WTC11 (cell line): Measurements from ENCODE around the gene LILRB3. TPM values are rescaled to one million over a fixed set of nuclear protein-coding genes. Genes with fewer than 3 reads are reported as not detected.
"Not testable (repeated sequence)": the region's sequence is repeated elsewhere in the genome, so short reads cannot be mapped to it uniquely, and the experiment has no call there.

ENCODE experiments used
- ATAC-seq: fragments of 200-7000 bp; cut with Tn5 transposase; 2 replicates; pipeline ENCODE4 v1.10.0; 2021; ENCODE audit warnings: mild to moderate bottlenecking, moderate library complexity
- CTCF ChIA-PET: fragments of 300-600 bp; sonication (Branson Sonifier 250); formaldehyde crosslinking; loops from one replicate; lab custom pipeline; 2021; ENCODE audit warnings: antibody characterized with exemption; lab: Charles Lee
- POLR2A ChIA-PET: fragments of 350-600 bp; sonication (Branson Sonifier 250); formaldehyde crosslinking; loops from one replicate; lab custom pipeline; 2021; ENCODE audit warnings: antibody characterized with exemption; lab: Charles Lee
- DNase-seq: peaks from one replicate; pipeline ENCODE4 v3.0.0; 2021; ENCODE audit warnings: low spot score
- H3K27ac Mint-ChIP-seq: 2 replicates; pipeline ENCODE4 v1.8.0; 2021; ENCODE audit warnings: mixed read lengths
- H3K27me3 Mint-ChIP-seq: 2 replicates; pipeline ENCODE4 v1.8.0; 2021; ENCODE audit warnings: low read depth, mild to moderate bottlenecking, moderate library complexity, mixed read lengths
- H3K36me3 Mint-ChIP-seq: 2 replicates; pipeline ENCODE4 v1.8.0; 2021; ENCODE audit warnings: mixed read lengths
- H3K4me1 Mint-ChIP-seq: 2 replicates; pipeline ENCODE4 v1.8.0; 2022; ENCODE audit warnings: mixed read lengths
- H3K4me3 Mint-ChIP-seq: 2 replicates; pipeline ENCODE4 v1.8.0; 2021; ENCODE audit warnings: mild to moderate bottlenecking, moderate library complexity, mixed read lengths
- H3K9me3 Mint-ChIP-seq: 2 replicates; pipeline ENCODE4 v1.8.0; 2021; ENCODE audit warnings: mixed read lengths
- ESRRA ChIP-seq: sonication (generic); formaldehyde crosslinking; IDR thresholded peaks from 2 replicates; pipeline ENCODE4 v1.8.1; 2022; ENCODE audit warnings: mild to moderate bottlenecking, missing genetic modification reagents, borderline replicate concordance
- FOXP4 ChIP-seq: sonication (generic); formaldehyde crosslinking; IDR thresholded peaks from 2 replicates; pipeline ENCODE4 v1.8.0; 2022; ENCODE audit warnings: mild to moderate bottlenecking, missing genetic modification reagents
- NFATC4 ChIP-seq: fragments of 250-450 bp; sonication (Bioruptor Pico); IDR thresholded peaks from 2 replicates; pipeline ENCODE4 v1.9.0; 2021; ENCODE audit warnings: mild to moderate bottlenecking
- NFYB ChIP-seq: sonication (generic); formaldehyde crosslinking; conservative IDR thresholded peaks from 2 replicates; pipeline ENCODE4 v1.8.0; 2022; ENCODE audit warnings: low read depth, missing genetic modification reagents
- OVOL2 ChIP-seq: fragments of 250-450 bp; sonication (Bioruptor Pico); IDR thresholded peaks from 2 replicates; pipeline ENCODE4 v1.9.0; 2021; ENCODE audit warnings: mild to moderate bottlenecking, borderline replicate concordance
- ZMAT4 ChIP-seq: fragments of 250-450 bp; sonication (Bioruptor Pico); IDR thresholded peaks from 2 replicates; pipeline ENCODE4 v1.9.0; 2021; ENCODE audit warnings: mild to moderate bottlenecking
- total RNA-seq: library from RNA; stranded (reverse); gene quantifications from 3 replicates; pipeline ENCODE4 v1.2.3, GENCODE V29; 2021
- TF ChIP-seq, protein P1 (sequence below): sonication (generic); formaldehyde crosslinking; IDR thresholded peaks from 2 replicates; pipeline ENCODE4 v1.8.1; 2023; ENCODE audit warnings: mild to moderate bottlenecking, missing genetic modification reagents
- TF ChIP-seq, protein P2 (sequence below): sonication (generic); formaldehyde crosslinking; IDR thresholded peaks from 2 replicates; pipeline ENCODE4 v1.8.0; 2023; ENCODE audit warnings: mild to moderate bottlenecking, missing genetic modification reagents
- TF ChIP-seq, protein P3 (sequence below): sonication (generic); formaldehyde crosslinking; IDR thresholded peaks from 2 replicates; pipeline ENCODE4 v1.8.1; 2023; ENCODE audit warnings: mild to moderate bottlenecking, missing genetic modification reagents
- TF ChIP-seq, protein P4 (sequence below): sonication (generic); formaldehyde crosslinking; IDR thresholded peaks from 2 replicates; pipeline ENCODE4 v1.8.0; 2022; ENCODE audit warnings: mild to moderate bottlenecking, missing genetic modification reagents

Gene LILRB3
- total RNA-seq, 1 experiment from 2014 or later, result not detected

GRCh38 chr19:54218960-54219661 lies 3.7 kb downstream of the LILRB3 start:
- H3K36me3 Mint-ChIP-seq, result peaks cover 4% of the 10 kb centered on the region; the same call in 1 of the 2 replicates
- DNase-seq (no peak), ATAC-seq (no peak)
- no peak overlapping the region for H3K4me3 Mint-ChIP-seq
- ChIA-PET POLR2A (no interaction called here), CTCF (no interaction called here)
- TF ChIP-seq FOXP4 (CRISPR knock-in tag), result no peak
- TF ChIP-seq ZMAT4 (CRISPR knock-in tag), result no peak
- H3K27ac Mint-ChIP-seq, result no peak overlapping the region
- no peaks in the 10 kb centered on the region for H3K9me3 Mint-ChIP-seq
- H3K27me3 Mint-ChIP-seq, result no peaks in the 10 kb centered on the region
- peaks cover 13% of the 10 kb centered on the region for H3K4me1 Mint-ChIP-seq

DNA sequence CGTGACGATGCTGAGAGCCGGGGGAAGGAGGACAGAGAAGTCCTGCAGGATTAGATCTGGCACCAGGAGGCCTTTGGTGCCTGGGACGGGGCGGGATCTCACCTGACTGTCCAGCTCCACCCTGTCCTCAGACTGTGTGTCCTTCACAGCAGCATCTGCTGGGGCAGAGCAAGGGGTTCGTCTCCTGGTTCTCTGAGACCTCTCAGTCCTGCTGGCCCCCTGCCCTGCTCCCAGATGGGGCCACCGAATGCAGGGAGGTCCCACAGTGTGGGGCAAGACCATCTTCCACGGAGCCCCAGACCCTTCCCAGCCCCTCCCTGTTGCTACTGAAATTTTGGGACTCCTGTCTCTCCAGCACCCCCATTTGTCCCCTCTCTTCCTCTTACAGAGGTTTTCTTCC lies 4.5 kb downstream of the LILRB3 start:
- ATAC-seq (no peak), DNase-seq (no peak)
- no peaks in the 10 kb centered on the region for H3K27me3 Mint-ChIP-seq
- peaks cover 13% of the 10 kb centered on the region for H3K4me1 Mint-ChIP-seq
- ChIA-PET POLR2A (no interaction called here), CTCF (interaction anchor here (1.0 kb wide), 1 partner anchor 48 kb away, joined by 3 read pairs; no protein-coding TSS in a partner anchor)
- TF ChIP-seq, protein P1, sequence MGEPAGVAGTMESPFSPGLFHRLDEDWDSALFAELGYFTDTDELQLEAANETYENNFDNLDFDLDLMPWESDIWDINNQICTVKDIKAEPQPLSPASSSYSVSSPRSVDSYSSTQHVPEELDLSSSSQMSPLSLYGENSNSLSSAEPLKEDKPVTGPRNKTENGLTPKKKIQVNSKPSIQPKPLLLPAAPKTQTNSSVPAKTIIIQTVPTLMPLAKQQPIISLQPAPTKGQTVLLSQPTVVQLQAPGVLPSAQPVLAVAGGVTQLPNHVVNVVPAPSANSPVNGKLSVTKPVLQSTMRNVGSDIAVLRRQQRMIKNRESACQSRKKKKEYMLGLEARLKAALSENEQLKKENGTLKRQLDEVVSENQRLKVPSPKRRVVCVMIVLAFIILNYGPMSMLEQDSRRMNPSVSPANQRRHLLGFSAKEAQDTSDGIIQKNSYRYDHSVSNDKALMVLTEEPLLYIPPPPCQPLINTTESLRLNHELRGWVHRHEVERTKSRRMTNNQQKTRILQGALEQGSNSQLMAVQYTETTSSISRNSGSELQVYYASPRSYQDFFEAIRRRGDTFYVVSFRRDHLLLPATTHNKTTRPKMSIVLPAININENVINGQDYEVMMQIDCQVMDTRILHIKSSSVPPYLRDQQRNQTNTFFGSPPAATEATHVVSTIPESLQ (CRISPR knock-in tag), result no peak
- no peak for TF ChIP-seq NFATC4 (CRISPR knock-in tag)
- TF ChIP-seq, protein P2, sequence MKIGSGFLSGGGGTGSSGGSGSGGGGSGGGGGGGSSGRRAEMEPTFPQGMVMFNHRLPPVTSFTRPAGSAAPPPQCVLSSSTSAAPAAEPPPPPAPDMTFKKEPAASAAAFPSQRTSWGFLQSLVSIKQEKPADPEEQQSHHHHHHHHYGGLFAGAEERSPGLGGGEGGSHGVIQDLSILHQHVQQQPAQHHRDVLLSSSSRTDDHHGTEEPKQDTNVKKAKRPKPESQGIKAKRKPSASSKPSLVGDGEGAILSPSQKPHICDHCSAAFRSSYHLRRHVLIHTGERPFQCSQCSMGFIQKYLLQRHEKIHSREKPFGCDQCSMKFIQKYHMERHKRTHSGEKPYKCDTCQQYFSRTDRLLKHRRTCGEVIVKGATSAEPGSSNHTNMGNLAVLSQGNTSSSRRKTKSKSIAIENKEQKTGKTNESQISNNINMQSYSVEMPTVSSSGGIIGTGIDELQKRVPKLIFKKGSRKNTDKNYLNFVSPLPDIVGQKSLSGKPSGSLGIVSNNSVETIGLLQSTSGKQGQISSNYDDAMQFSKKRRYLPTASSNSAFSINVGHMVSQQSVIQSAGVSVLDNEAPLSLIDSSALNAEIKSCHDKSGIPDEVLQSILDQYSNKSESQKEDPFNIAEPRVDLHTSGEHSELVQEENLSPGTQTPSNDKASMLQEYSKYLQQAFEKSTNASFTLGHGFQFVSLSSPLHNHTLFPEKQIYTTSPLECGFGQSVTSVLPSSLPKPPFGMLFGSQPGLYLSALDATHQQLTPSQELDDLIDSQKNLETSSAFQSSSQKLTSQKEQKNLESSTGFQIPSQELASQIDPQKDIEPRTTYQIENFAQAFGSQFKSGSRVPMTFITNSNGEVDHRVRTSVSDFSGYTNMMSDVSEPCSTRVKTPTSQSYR (CRISPR knock-in tag), result no peak
- TF ChIP-seq NFYB, result no peak
- TF ChIP-seq ESRRA (CRISPR knock-in tag), result no peak
- TF ChIP-seq, protein P3, sequence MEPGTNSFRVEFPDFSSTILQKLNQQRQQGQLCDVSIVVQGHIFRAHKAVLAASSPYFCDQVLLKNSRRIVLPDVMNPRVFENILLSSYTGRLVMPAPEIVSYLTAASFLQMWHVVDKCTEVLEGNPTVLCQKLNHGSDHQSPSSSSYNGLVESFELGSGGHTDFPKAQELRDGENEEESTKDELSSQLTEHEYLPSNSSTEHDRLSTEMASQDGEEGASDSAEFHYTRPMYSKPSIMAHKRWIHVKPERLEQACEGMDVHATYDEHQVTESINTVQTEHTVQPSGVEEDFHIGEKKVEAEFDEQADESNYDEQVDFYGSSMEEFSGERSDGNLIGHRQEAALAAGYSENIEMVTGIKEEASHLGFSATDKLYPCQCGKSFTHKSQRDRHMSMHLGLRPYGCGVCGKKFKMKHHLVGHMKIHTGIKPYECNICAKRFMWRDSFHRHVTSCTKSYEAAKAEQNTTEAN (CRISPR knock-in tag), result no peak
- TF ChIP-seq, protein P4, sequence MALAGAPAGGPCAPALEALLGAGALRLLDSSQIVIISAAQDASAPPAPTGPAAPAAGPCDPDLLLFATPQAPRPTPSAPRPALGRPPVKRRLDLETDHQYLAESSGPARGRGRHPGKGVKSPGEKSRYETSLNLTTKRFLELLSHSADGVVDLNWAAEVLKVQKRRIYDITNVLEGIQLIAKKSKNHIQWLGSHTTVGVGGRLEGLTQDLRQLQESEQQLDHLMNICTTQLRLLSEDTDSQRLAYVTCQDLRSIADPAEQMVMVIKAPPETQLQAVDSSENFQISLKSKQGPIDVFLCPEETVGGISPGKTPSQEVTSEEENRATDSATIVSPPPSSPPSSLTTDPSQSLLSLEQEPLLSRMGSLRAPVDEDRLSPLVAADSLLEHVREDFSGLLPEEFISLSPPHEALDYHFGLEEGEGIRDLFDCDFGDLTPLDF (CRISPR knock-in tag), result no peak
- TF ChIP-seq OVOL2, result no peak
- no peaks in the 10 kb centered on the region for H3K9me3 Mint-ChIP-seq
- no peak overlapping the region for H3K4me3 Mint-ChIP-seq
- peaks cover 4% of the 10 kb centered on the region; the same call in 1 of the 2 replicates for H3K36me3 Mint-ChIP-seq
- H3K27ac Mint-ChIP-seq, result no peak overlapping the region

DNA sequence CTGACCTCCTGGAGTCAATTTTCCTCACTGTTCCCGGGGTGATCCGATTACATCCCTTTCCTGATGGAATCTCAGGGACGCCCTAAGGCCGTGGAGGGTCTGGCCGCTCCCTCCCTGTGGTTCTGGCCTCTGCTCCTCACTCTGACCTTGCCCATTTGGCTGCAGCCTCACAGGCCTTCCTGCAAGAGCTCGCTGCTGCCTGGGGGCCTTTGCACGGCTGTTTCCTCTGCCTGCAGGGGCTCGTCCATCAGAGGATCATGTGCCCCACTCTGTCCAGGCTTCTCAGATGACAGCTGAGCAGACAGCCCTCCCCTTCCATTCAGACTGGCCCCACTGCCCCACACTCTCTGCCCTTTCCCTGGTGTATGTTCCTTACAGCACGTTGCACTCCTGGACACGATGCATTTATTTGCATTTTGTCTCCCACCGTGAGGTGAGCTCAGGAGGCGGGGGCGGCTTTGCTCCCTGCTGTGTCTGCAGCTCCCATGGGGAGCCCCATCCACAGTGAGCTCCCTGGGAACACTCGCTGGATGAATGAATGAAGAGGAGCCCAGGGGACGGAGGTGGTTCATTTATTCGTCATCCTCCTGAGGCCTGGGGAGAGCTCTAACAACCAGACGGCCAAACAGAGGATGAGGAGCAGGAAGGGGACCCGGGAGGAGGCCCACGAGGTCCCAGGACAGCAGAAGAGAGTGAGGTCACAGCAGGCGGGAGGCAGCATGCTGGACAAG lies 5.1 kb downstream of the LILRB3 start:
- ATAC-seq, POLR2A ChIA-PET, H3K27ac Mint-ChIP-seq, DNase-seq, H3K4me3 Mint-ChIP-seq, H3K36me3 Mint-ChIP-seq, H3K9me3 Mint-ChIP-seq, H3K27me3 Mint-ChIP-seq: not testable (repeated sequence)
- CTCF ChIA-PET, result interaction anchor here (1.0 kb wide), 1 partner anchor 48 kb away, joined by 3 read pairs; no protein-coding TSS in a partner anchor
- H3K4me1 Mint-ChIP-seq, result peaks cover 13% of the 10 kb centered on the region
